PFSK-1 (cell line): ENCODE measurements around the gene SMLR1.

ENCODE experiments used
- POLR2AphosphoS5 ChIP-seq: IDR thresholded peaks from 2 replicates; pipeline ENCODE4 v1.6.1; 2012; ENCODE audit warnings: low read depth, mild to moderate bottlenecking, control low read depth, low read length, moderate library complexity
- SIN3A ChIP-seq: IDR thresholded peaks from 2 replicates; pipeline ENCODE4 v1.6.1; 2012; ENCODE audit warnings: mild to moderate bottlenecking, low read length, moderate library complexity, borderline replicate concordance; ENCODE audit not compliant: insufficient read depth
- TAF1 ChIP-seq: IDR thresholded peaks from 2 replicates; pipeline ENCODE4 v1.6.1; 2012; ENCODE audit warnings: low read length, control low read depth, borderline replicate concordance; ENCODE audit not compliant: insufficient read depth
- TF ChIP-seq, protein P1 (sequence below), 2 experiments: IDR thresholded peaks; 2 replicates each; pipeline versions ENCODE4 v1.6.1 to v1.8.0; 2011 to 2012; ENCODE audit warnings: low read depth in 2 of 2, low read length in 2 of 2, control low read depth in 1 of 2, inconsistent platforms in 1 of 2, mild to moderate bottlenecking in 1 of 2, moderate library complexity in 1 of 2; ENCODE audit not compliant: insufficient read depth in 1 of 2

- TF ChIP-seq POLR2AphosphoS5 (no peak), SIN3A (no peak), TAF1 (no peak)
- TF ChIP-seq, protein P1, sequence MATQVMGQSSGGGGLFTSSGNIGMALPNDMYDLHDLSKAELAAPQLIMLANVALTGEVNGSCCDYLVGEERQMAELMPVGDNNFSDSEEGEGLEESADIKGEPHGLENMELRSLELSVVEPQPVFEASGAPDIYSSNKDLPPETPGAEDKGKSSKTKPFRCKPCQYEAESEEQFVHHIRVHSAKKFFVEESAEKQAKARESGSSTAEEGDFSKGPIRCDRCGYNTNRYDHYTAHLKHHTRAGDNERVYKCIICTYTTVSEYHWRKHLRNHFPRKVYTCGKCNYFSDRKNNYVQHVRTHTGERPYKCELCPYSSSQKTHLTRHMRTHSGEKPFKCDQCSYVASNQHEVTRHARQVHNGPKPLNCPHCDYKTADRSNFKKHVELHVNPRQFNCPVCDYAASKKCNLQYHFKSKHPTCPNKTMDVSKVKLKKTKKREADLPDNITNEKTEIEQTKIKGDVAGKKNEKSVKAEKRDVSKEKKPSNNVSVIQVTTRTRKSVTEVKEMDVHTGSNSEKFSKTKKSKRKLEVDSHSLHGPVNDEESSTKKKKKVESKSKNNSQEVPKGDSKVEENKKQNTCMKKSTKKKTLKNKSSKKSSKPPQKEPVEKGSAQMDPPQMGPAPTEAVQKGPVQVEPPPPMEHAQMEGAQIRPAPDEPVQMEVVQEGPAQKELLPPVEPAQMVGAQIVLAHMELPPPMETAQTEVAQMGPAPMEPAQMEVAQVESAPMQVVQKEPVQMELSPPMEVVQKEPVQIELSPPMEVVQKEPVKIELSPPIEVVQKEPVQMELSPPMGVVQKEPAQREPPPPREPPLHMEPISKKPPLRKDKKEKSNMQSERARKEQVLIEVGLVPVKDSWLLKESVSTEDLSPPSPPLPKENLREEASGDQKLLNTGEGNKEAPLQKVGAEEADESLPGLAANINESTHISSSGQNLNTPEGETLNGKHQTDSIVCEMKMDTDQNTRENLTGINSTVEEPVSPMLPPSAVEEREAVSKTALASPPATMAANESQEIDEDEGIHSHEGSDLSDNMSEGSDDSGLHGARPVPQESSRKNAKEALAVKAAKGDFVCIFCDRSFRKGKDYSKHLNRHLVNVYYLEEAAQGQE (IDR thresholded peaks at IDR 0.05; ENCODE audit: insufficient read depth in 1 of 2, low read depth in 2 of 2, low read length in 2 of 2): no peak
Measured at GRCh38 chr6:130780122-130780521, 47.1 kb upstream of the SMLR1 start.
